ENCODE results near the gene JPT2. TPM values are rescaled to one million over a fixed set of nuclear protein-coding genes. Genes with fewer than 3 reads are reported as not detected.

Gene JPT2
- total and polyA plus RNA-seq, 4 donors, result 24.4 to 45.8 (median 39.1) TPM

- no peak for DNase-seq (ENCODE audit: low read depth in 4 of 6, low spot score in 6 of 6)
- Histone ChIP-seq H3K36me3 (ENCODE audit: control insufficient read depth, insufficient read depth, low read length) (peaks cover 72% of the 10 kb centered on the region), H3K4me3 (ENCODE audit: low read depth, low read length) (no peak overlapping the region), H3K9me3 (ENCODE audit: control insufficient read depth, insufficient read depth, low read length) (no peaks in the 10 kb centered on the region), H3K27ac (ENCODE audit: low read depth, low read length) (no peak overlapping the region), H3K27me3 (ENCODE audit: control insufficient read depth, insufficient read depth, low read length) (no peaks in the 10 kb centered on the region), H3K4me1 (ENCODE audit: control insufficient read depth, insufficient read depth, low read length) (peaks cover 4% of the 10 kb centered on the region)
- 97% methylated on average over 22 of the region's 22 CpGs for WGBS (ENCODE audit: insufficient coverage)
These were observed 56.0 kb downstream of the JPT2 start for GRCh38 chr16:1734123-1734522.

- no peak overlapping the region for H3K27ac ChIP-seq (ENCODE audit: low read depth, low read length)
- DNase-seq (ENCODE audit: low read depth in 4 of 6, low spot score in 6 of 6), result no peak
- no peak overlapping the region for H3K4me3 ChIP-seq (ENCODE audit: low read depth, low read length)
- 97% methylated on average over 22 of the region's 22 CpGs for WGBS (ENCODE audit: insufficient coverage)
- no peaks in the 10 kb centered on the region for H3K9me3 ChIP-seq (ENCODE audit: control insufficient read depth, insufficient read depth, low read length)
- H3K36me3 ChIP-seq (ENCODE audit: control insufficient read depth, insufficient read depth, low read length), result peaks cover 72% of the 10 kb centered on the region
- H3K27me3 ChIP-seq (ENCODE audit: control insufficient read depth, insufficient read depth, low read length), result no peaks in the 10 kb centered on the region
- peaks cover 4% of the 10 kb centered on the region for H3K4me1 ChIP-seq (ENCODE audit: control insufficient read depth, insufficient read depth, low read length)
These were observed 56.7 kb downstream of the JPT2 start for GRCh38 chr16:1734816-1735215.

- no peaks in the 10 kb centered on the region for H3K9me3 ChIP-seq (ENCODE audit: control insufficient read depth, insufficient read depth, low read length)
- no peak for DNase-seq (ENCODE audit: low read depth in 4 of 6, low spot score in 6 of 6)
- peaks cover 73% of the 10 kb centered on the region for H3K36me3 ChIP-seq (ENCODE audit: control insufficient read depth, insufficient read depth, low read length)
- no peak overlapping the region for H3K27ac ChIP-seq (ENCODE audit: low read depth, low read length)
- 98% methylated on average over 33 of the region's 33 CpGs for WGBS (ENCODE audit: insufficient coverage)
- H3K4me3 ChIP-seq (ENCODE audit: low read depth, low read length), result no peak overlapping the region
- no peaks in the 10 kb centered on the region for H3K27me3 ChIP-seq (ENCODE audit: control insufficient read depth, insufficient read depth, low read length)
- H3K4me1 ChIP-seq (ENCODE audit: control insufficient read depth, insufficient read depth, low read length), result no peaks in the 10 kb centered on the region
These were observed 62.2 kb downstream of the JPT2 start for GRCh38 chr16:1740234-1740633.

- 95% methylated on average over 22 of the region's 30 CpGs for WGBS (ENCODE audit: insufficient coverage)
- no peaks in the 10 kb centered on the region for H3K9me3 ChIP-seq (ENCODE audit: control insufficient read depth, insufficient read depth, low read length)
- H3K36me3 ChIP-seq (ENCODE audit: control insufficient read depth, insufficient read depth, low read length), result peaks cover 74% of the 10 kb centered on the region
- no peak overlapping the region for H3K4me3 ChIP-seq (ENCODE audit: low read depth, low read length)
- no peaks in the 10 kb centered on the region for H3K27me3 ChIP-seq (ENCODE audit: control insufficient read depth, insufficient read depth, low read length)
- no peak overlapping the region for H3K27ac ChIP-seq (ENCODE audit: low read depth, low read length)
- DNase-seq (ENCODE audit: low read depth in 4 of 6, low spot score in 6 of 6), result no peak
- no peaks in the 10 kb centered on the region for H3K4me1 ChIP-seq (ENCODE audit: control insufficient read depth, insufficient read depth, low read length)
These were observed 62.9 kb downstream of the JPT2 start for GRCh38 chr16:1740781-1741490.

- 95% methylated on average over 19 of the region's 19 CpGs for WGBS (ENCODE audit: insufficient coverage)
- no peak overlapping the region for H3K27ac ChIP-seq (ENCODE audit: low read depth, low read length)
- H3K4me1 ChIP-seq (ENCODE audit: control insufficient read depth, insufficient read depth, low read length), result no peaks in the 10 kb centered on the region
- no peaks in the 10 kb centered on the region for H3K9me3 ChIP-seq (ENCODE audit: control insufficient read depth, insufficient read depth, low read length)
- DNase-seq (ENCODE audit: low read depth in 4 of 6, low spot score in 6 of 6), result no peak
- peaks cover 80% of the 10 kb centered on the region for H3K36me3 ChIP-seq (ENCODE audit: control insufficient read depth, insufficient read depth, low read length)
- no peak overlapping the region for H3K4me3 ChIP-seq (ENCODE audit: low read depth, low read length)
- H3K27me3 ChIP-seq (ENCODE audit: control insufficient read depth, insufficient read depth, low read length), result no peaks in the 10 kb centered on the region
These were observed 63.6 kb downstream of the JPT2 start for GRCh38 chr16:1741553-1742165.

GRCh38 chr16:1743376-1744337 is 65.6 kb downstream of the JPT2 start:
- 94% methylated on average over 31 of the region's 32 CpGs for WGBS (ENCODE audit: insufficient coverage)
- Histone ChIP-seq H3K27ac (ENCODE audit: low read depth, low read length) (no peak overlapping the region), H3K27me3 (ENCODE audit: control insufficient read depth, insufficient read depth, low read length) (no peaks in the 10 kb centered on the region), H3K4me1 (ENCODE audit: control insufficient read depth, insufficient read depth, low read length) (no peaks in the 10 kb centered on the region), H3K4me3 (ENCODE audit: low read depth, low read length) (no peak overlapping the region), H3K36me3 (ENCODE audit: control insufficient read depth, insufficient read depth, low read length) (peaks cover 94% of the 10 kb centered on the region), H3K9me3 (ENCODE audit: control insufficient read depth, insufficient read depth, low read length) (no peaks in the 10 kb centered on the region)
- no peak for DNase-seq (ENCODE audit: low read depth in 4 of 6, low spot score in 6 of 6)

GRCh38 chr16:1744338-1744840 is 66.3 kb downstream of the JPT2 start:
- no peak for DNase-seq (ENCODE audit: low read depth in 4 of 6, low spot score in 6 of 6)
- no peak overlapping the region for H3K4me3 ChIP-seq (ENCODE audit: low read depth, low read length)
- no peak overlapping the region for H3K27ac ChIP-seq (ENCODE audit: low read depth, low read length)
- no peaks in the 10 kb centered on the region for H3K27me3 ChIP-seq (ENCODE audit: control insufficient read depth, insufficient read depth, low read length)
- no peaks in the 10 kb centered on the region for H3K4me1 ChIP-seq (ENCODE audit: control insufficient read depth, insufficient read depth, low read length)
- WGBS (ENCODE audit: insufficient coverage), result 86% methylated on average over 19 of the region's 24 CpGs
- no peaks in the 10 kb centered on the region for H3K9me3 ChIP-seq (ENCODE audit: control insufficient read depth, insufficient read depth, low read length)
- H3K36me3 ChIP-seq (ENCODE audit: control insufficient read depth, insufficient read depth, low read length), result peaks cover 98% of the 10 kb centered on the region

- Histone ChIP-seq H3K27me3 (ENCODE audit: control insufficient read depth, insufficient read depth, low read length) (no peaks in the 10 kb centered on the region), H3K4me3 (ENCODE audit: low read depth, low read length) (no peak overlapping the region), H3K27ac (ENCODE audit: low read depth, low read length) (no peak overlapping the region), H3K4me1 (ENCODE audit: control insufficient read depth, insufficient read depth, low read length) (no peaks in the 10 kb centered on the region), H3K9me3 (ENCODE audit: control insufficient read depth, insufficient read depth, low read length) (no peaks in the 10 kb centered on the region), H3K36me3 (ENCODE audit: control insufficient read depth, insufficient read depth, low read length) (peaks cover 99% of the 10 kb centered on the region)
- 97% methylated on average over 24 of the region's 25 CpGs for WGBS (ENCODE audit: insufficient coverage)
- DNase-seq (ENCODE audit: low read depth in 4 of 6, low spot score in 6 of 6), result no peak
These were observed 67.3 kb downstream of the JPT2 start for GRCh38 chr16:1745181-1745899.
